Progenitor cell of endocrine pancreas (in vitro differentiated cells): ENCODE measurements around the gene C12orf60. TPM values are rescaled to one million over a fixed set of nuclear protein-coding genes. Genes with fewer than 3 reads are reported as not detected.
A peak's percentile ranks its signal among the peaks of the same experiment; 100 is the strongest.

Experiments used
- DNase-seq: peaks from one replicate; pipeline ENCODE4 v3.0.0; 2021; ENCODE audit warnings: low spot score; ENCODE audit not compliant: unreplicated experiment
- H3K27ac Mint-ChIP-seq: 2 replicates; pipeline ENCODE4 v1.8.0; 2021; ENCODE audit warnings: mild to moderate bottlenecking, moderate library complexity, mixed read lengths
- H3K27me3 Mint-ChIP-seq: 2 replicates; pipeline ENCODE4 v1.8.0; 2021; ENCODE audit warnings: mixed read lengths
- H3K36me3 Mint-ChIP-seq: 2 replicates; pipeline ENCODE4 v1.8.0; 2022; ENCODE audit warnings: mixed read lengths; ENCODE audit not compliant: insufficient read depth
- H3K4me1 Mint-ChIP-seq: 2 replicates; pipeline ENCODE4 v1.8.0; 2021; ENCODE audit warnings: low read depth, mixed read lengths
- H3K4me3 Mint-ChIP-seq: 2 replicates; pipeline ENCODE4 v1.8.0; 2021; ENCODE audit warnings: low read depth, mild to moderate bottlenecking, moderate library complexity, mixed read lengths
- H3K9me3 Mint-ChIP-seq: 2 replicates; pipeline ENCODE4 v1.8.0; 2021; ENCODE audit warnings: low read depth, mixed read lengths
- CTCF ChIP-seq: fragments of 200-600 bp; sonication (generic); IDR thresholded peaks from one replicate; pipeline ENCODE4 v1.5.0; 2021; ENCODE audit warnings: antibody characterized with exemption, mild to moderate bottlenecking; ENCODE audit not compliant: unreplicated experiment
- total RNA-seq: library from RNA; stranded (reverse); gene quantifications from 2 replicates; pipeline ENCODE4 v1.2.1, GENCODE V29; 2021

Gene C12orf60
- total RNA-seq, 1 donor from 2014 or later: 2.7 TPM

- no peak for TF ChIP-seq CTCF
- no peaks in the 10 kb centered on the region for H3K27me3 Mint-ChIP-seq
- no peak within 1 kb of the TSS for H3K27ac Mint-ChIP-seq
- no peak for DNase-seq
- H3K4me3 Mint-ChIP-seq: no peak within 1 kb of the TSS
- H3K9me3 Mint-ChIP-seq: no peaks in the 10 kb centered on the region
- H3K4me1 Mint-ChIP-seq: peaks cover 31% of the 10 kb centered on the region
- no peaks in the 10 kb centered on the region for H3K36me3 Mint-ChIP-seq
Observed at GRCh38 chr12:14843425-14843887, 40.0 kb downstream of the C12orf60 start, which contains the start of gene ART4. Gene ART4 (minus strand): TSS chr12:14843526. CDS start chr12:14843113, 413 bp downstream.

GRCh38 chr12:14844401-14844800 lies 40.9 kb downstream of the C12orf60 start:
- H3K27ac Mint-ChIP-seq: no peak overlapping the region
- H3K36me3 Mint-ChIP-seq: no peaks in the 10 kb centered on the region
- no peaks in the 10 kb centered on the region for H3K9me3 Mint-ChIP-seq
- no peak for TF ChIP-seq CTCF
- H3K4me3 Mint-ChIP-seq: no peak overlapping the region
- DNase-seq: no peak
- H3K27me3 Mint-ChIP-seq: no peaks in the 10 kb centered on the region
- H3K4me1 Mint-ChIP-seq: peaks cover 31% of the 10 kb centered on the region

GRCh38 chr12:14845350-14845750 lies 41.9 kb downstream of the C12orf60 start:
- Mint-ChIP-seq H3K27me3 (no peaks in the 10 kb centered on the region), H3K36me3 (no peaks in the 10 kb centered on the region), H3K27ac (no peak overlapping the region), H3K4me3 (no peak overlapping the region), H3K4me1 (peaks cover 31% of the 10 kb centered on the region), H3K9me3 (no peaks in the 10 kb centered on the region)
- peak; percentile 44 for DNase-seq
- peak; percentile 91 for TF ChIP-seq CTCF

GRCh38 chr12:14846042-14846587 lies 42.6 kb downstream of the C12orf60 start:
- no peaks in the 10 kb centered on the region for H3K36me3 Mint-ChIP-seq
- H3K4me3 Mint-ChIP-seq: no peak overlapping the region
- no peak overlapping the region for H3K27ac Mint-ChIP-seq
- H3K9me3 Mint-ChIP-seq: no peaks in the 10 kb centered on the region
- no peak for DNase-seq
- H3K4me1 Mint-ChIP-seq: peaks cover 26% of the 10 kb centered on the region
- no peaks in the 10 kb centered on the region for H3K27me3 Mint-ChIP-seq
- no peak for TF ChIP-seq CTCF

- DNase-seq: no peak
- no peak overlapping the region for H3K4me3 Mint-ChIP-seq
- H3K9me3 Mint-ChIP-seq: no peaks in the 10 kb centered on the region
- H3K36me3 Mint-ChIP-seq: no peaks in the 10 kb centered on the region
- TF ChIP-seq CTCF: no peak
- no peaks in the 10 kb centered on the region for H3K27me3 Mint-ChIP-seq
- peaks cover 21% of the 10 kb centered on the region for H3K4me1 Mint-ChIP-seq
- H3K27ac Mint-ChIP-seq: no peak overlapping the region
Observed at GRCh38 chr12:14846876-14847580, 43.6 kb downstream of the C12orf60 start.
